HepG2 (cell line): Measurements from ENCODE around the gene RPS6KB2. TPM values are rescaled to one million over a fixed set of nuclear protein-coding genes. Genes with fewer than 3 reads are reported as not detected.

Source experiments
- FOXO4 ChIP-seq: sonication (generic); formaldehyde crosslinking; conservative IDR thresholded peaks from 2 replicates; pipeline ENCODE4 v1.8.1; 2023; ENCODE audit warnings: missing genetic modification reagents
- SMARCC2 ChIP-seq: fragments of 450-650 bp; IDR thresholded peaks from 2 replicates; pipeline ENCODE4 v1.6.1; 2017; ENCODE audit warnings: antibody characterized with exemption, mild to moderate bottlenecking
- ZKSCAN5 ChIP-seq: sonication (generic); formaldehyde crosslinking; IDR thresholded peaks from 2 replicates; pipeline ENCODE4 v1.5.1; 2020; ENCODE audit warnings: mild to moderate bottlenecking, missing genetic modification reagents
- polyA plus RNA-seq, 8 experiments: library from polyadenylated mRNA; depleted of rRNA in 3 of 8; stranded (reverse) in 7 of 8; unstranded in 1 of 8; fragments of >200 nt; fragmentation: Illumina TruSeq in 4 of 8; extraction: Trizol in 4 of 8; gene quantifications; 2 replicates each; pipeline versions ENCODE4 v1.2.1 to v1.2.3, GENCODE V29; 2011 to 2016; ENCODE audit warnings: low read depth in 4 of 8, missing spikeins in 1 of 8, mixed read lengths in 1 of 8; ENCODE audit not compliant: insufficient read depth in 1 of 8
- total RNA-seq, 5 experiments: library from RNA; depleted of rRNA; stranded (reverse); fragments of >200 nt; fragmentation: Illumina TruSeq; extraction: Trizol; gene quantifications; 2 replicates each; pipeline ENCODE4 v1.2.3, GENCODE V29; 2016; ENCODE audit warnings: low read depth in 1 of 5
- TF ChIP-seq, protein P1 (sequence below): sonication (generic); formaldehyde crosslinking; IDR thresholded peaks from 2 replicates; pipeline ENCODE4 v1.4.0; 2020; ENCODE audit warnings: missing genetic modification reagents
- TF ChIP-seq, protein P2 (sequence below): sonication (generic); formaldehyde crosslinking; conservative IDR thresholded peaks from 2 replicates; pipeline ENCODE4 v1.4.0; 2020; ENCODE audit warnings: mild to moderate bottlenecking, missing genetic modification reagents, moderate library complexity

Gene RPS6KB2
- total and polyA plus RNA-seq, 2 of the 13 experiments (the other 11 are each of a cell fraction or from before 2014, with no cell fraction given): 52.9 to 54.8 TPM

- TF ChIP-seq, protein P1, sequence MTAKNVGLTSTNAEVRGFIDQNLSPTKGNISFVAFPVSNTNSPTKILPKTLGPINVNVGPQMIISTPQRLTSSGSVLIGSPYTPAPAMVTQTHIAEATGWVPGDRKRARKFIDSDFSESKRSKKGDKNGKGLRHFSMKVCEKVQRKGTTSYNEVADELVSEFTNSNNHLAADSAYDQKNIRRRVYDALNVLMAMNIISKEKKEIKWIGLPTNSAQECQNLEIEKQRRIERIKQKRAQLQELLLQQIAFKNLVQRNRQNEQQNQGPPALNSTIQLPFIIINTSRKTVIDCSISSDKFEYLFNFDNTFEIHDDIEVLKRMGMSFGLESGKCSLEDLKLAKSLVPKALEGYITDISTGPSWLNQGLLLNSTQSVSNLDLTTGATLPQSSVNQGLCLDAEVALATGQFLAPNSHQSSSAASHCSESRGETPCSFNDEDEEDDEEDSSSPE (CRISPR knock-in tag): no peak
- TF ChIP-seq ZKSCAN5 (CRISPR knock-in tag) (no peak), FOXO4 (CRISPR knock-in tag) (no peak), SMARCC2 (no peak)
- TF ChIP-seq, protein P2, sequence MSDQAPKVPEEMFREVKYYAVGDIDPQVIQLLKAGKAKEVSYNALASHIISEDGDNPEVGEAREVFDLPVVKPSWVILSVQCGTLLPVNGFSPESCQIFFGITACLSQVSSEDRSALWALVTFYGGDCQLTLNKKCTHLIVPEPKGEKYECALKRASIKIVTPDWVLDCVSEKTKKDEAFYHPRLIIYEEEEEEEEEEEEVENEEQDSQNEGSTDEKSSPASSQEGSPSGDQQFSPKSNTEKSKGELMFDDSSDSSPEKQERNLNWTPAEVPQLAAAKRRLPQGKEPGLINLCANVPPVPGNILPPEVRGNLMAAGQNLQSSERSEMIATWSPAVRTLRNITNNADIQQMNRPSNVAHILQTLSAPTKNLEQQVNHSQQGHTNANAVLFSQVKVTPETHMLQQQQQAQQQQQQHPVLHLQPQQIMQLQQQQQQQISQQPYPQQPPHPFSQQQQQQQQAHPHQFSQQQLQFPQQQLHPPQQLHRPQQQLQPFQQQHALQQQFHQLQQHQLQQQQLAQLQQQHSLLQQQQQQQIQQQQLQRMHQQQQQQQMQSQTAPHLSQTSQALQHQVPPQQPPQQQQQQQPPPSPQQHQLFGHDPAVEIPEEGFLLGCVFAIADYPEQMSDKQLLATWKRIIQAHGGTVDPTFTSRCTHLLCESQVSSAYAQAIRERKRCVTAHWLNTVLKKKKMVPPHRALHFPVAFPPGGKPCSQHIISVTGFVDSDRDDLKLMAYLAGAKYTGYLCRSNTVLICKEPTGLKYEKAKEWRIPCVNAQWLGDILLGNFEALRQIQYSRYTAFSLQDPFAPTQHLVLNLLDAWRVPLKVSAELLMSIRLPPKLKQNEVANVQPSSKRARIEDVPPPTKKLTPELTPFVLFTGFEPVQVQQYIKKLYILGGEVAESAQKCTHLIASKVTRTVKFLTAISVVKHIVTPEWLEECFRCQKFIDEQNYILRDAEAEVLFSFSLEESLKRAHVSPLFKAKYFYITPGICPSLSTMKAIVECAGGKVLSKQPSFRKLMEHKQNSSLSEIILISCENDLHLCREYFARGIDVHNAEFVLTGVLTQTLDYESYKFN (CRISPR knock-in tag): no peak
Measured at GRCh38 chr11:67396259-67396581, 32.1 kb upstream of the RPS6KB2 start (continued).
